GM21381 (cell line): ENCODE results near the gene GLB1L.
A peak's percentile ranks its signal among the peaks of the same experiment; 100 is the strongest.
"Not testable (repeated sequence)": the region's sequence is repeated elsewhere in the genome, so short reads cannot be mapped to it uniquely, and the experiment has no call there.

Experiments
- ATAC-seq: cut with Tn5 transposase; IDR thresholded peaks from one replicate; pipeline ENCODE4 v1.9.1; 2021; ENCODE audit warnings: mild to moderate bottlenecking, moderate library complexity; ENCODE audit not compliant: unreplicated experiment

Gene GLB1L

GRCh38 chr2:219209236-219210195 lies 35.7 kb downstream of the GLB1L start:
- ATAC-seq, result no peak

GRCh38 chr2:219207884-219208740 lies 37.1 kb downstream of the GLB1L start:
- no peak for ATAC-seq

- ATAC-seq, result no peak
These were observed 37.9 kb downstream of the GLB1L start for GRCh38 chr2:219207134-219207883.

- peak; percentile 97 for ATAC-seq
These were observed 38.7 kb downstream of the GLB1L start, which contains the start of gene ZFAND2B for GRCh38 chr2:219206328-219207133. TSS of gene ZFAND2B (plus strand) at chr2:219206782. CDS start at chr2:219206988, 206 bp downstream.

GRCh38 chr2:219205981-219206327 lies 39.3 kb downstream of the GLB1L start:
- no peak for ATAC-seq

- no peak for ATAC-seq
These were observed 40.1 kb downstream of the GLB1L start for GRCh38 chr2:219205165-219205538.

- no peak for ATAC-seq
These were observed 40.6 kb downstream of the GLB1L start for GRCh38 chr2:219204425-219205164.

- ATAC-seq, result not testable (repeated sequence)
These were observed 43.9 kb downstream of the GLB1L start for GRCh38 chr2:219201331-219201730.

GRCh38 chr2:219200502-219201326 lies 44.5 kb downstream of the GLB1L start:
- ATAC-seq, result not testable (repeated sequence)

GRCh38 chr2:219199470-219200211 lies 45.6 kb downstream of the GLB1L start:
- ATAC-seq, result no peak

GRCh38 chr2:219198974-219199373 lies 46.3 kb downstream of the GLB1L start:
- ATAC-seq, result no peak

- ATAC-seq, result no peak
These were observed 47.9 kb downstream of the GLB1L start for GRCh38 chr2:219197388-219197787.

- ATAC-seq, result no peak
These were observed 58.3 kb downstream of the GLB1L start for GRCh38 chr2:219186754-219187456.
